Fibroblast of the aortic adventitia (primary cell): Measurements from ENCODE around the gene PGLYRP1. TPM values are rescaled to one million over a fixed set of nuclear protein-coding genes. Genes with fewer than 3 reads are reported as not detected.

Experiments used
- DNase-seq: peaks from one replicate; pipeline ENCODE4 v3.0.0-alpha.2; 2010; ENCODE audit warnings: low read depth
- H3K4me3 ChIP-seq: 2 replicates; pipeline ENCODE4 v1.5.1; 2011; ENCODE audit warnings: low read depth, mild to moderate bottlenecking, control low read depth, low read length, moderate library complexity
- total RNA-seq: library from RNA; depleted of rRNA; stranded (reverse); fragments of >200 nt; gene quantifications from 2 replicates; pipeline ENCODE4 v1.2.3, GENCODE V29; 2012; ENCODE audit warnings: low replicate concordance
- TF ChIP-seq, protein P1 (sequence below): IDR thresholded peaks from 2 replicates; pipeline ENCODE4 v1.5.1; 2011; ENCODE audit warnings: mild to moderate bottlenecking, low read length, control low read depth, inconsistent platforms; ENCODE audit not compliant: insufficient read depth

Gene PGLYRP1
- total RNA-seq, 1 donor = not detected

DNA sequence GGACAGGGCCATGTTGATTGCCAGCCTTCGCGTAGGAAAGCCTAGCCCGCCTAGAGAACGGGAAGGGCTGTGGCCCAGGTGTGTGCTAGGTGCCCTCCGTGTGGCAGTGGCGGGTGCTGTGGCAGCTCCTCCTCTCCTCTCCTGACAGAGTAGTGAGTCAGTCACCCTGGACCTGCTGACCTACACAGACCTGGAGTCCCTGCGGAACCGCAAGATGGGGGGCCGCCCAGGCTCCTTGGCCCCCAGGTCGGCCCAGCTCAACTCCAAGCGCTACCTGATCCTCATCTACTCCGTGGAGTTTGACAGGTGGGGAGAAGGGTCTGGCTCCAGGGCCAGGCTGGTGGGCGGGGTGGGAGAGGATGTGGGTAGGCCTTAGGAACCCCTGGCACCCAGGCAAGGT lies 16.4 kb downstream of the PGLYRP1 start:
- no peak overlapping the region for H3K4me3 ChIP-seq
- TF ChIP-seq, protein P1, sequence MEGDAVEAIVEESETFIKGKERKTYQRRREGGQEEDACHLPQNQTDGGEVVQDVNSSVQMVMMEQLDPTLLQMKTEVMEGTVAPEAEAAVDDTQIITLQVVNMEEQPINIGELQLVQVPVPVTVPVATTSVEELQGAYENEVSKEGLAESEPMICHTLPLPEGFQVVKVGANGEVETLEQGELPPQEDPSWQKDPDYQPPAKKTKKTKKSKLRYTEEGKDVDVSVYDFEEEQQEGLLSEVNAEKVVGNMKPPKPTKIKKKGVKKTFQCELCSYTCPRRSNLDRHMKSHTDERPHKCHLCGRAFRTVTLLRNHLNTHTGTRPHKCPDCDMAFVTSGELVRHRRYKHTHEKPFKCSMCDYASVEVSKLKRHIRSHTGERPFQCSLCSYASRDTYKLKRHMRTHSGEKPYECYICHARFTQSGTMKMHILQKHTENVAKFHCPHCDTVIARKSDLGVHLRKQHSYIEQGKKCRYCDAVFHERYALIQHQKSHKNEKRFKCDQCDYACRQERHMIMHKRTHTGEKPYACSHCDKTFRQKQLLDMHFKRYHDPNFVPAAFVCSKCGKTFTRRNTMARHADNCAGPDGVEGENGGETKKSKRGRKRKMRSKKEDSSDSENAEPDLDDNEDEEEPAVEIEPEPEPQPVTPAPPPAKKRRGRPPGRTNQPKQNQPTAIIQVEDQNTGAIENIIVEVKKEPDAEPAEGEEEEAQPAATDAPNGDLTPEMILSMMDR = no peak
- no peak for DNase-seq

- H3K4me3 ChIP-seq = no peak overlapping the region
- no peak for DNase-seq
- TF ChIP-seq, protein P1 = no peak
These were observed 20.1 kb downstream of the PGLYRP1 start for GRCh38 chr19:46002678-46003275.

GRCh38 chr19:46000491-46001246 lies 22.2 kb downstream of the PGLYRP1 start:
- H3K4me3 ChIP-seq = peak overlapping the region; percentile 44
- no peak for DNase-seq
- TF ChIP-seq, protein P1 = no peak

DNA sequence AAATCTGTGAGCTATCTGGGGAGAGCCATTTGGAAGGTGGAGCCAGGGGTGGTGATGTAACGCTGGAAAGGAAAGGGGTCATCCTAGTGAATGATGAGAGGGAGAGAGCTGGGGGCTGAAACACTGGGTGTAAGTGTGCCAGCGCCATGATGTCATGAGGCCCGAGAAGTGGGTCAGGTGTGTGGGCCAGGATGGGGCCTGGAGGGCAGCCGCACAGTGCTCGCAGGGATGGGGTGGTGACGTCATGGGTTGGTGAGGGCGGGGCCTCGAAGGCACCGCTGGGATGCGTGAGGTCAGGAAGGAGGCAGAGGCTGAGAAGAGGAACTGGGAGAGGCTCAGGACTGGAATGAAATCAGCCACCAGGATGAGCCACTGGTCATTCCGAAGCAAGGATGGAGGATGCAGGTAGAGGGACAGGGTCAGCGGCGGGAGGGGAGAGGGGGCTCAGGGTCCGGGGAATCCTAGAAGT lies 23.2 kb downstream of the PGLYRP1 start:
- H3K4me3 ChIP-seq = peak overlapping the region; percentile 31
- peak; percentile 33 for DNase-seq
- TF ChIP-seq, protein P1 = no peak

GRCh38 chr19:45998834-45999233 lies 24.0 kb downstream of the PGLYRP1 start:
- TF ChIP-seq, protein P1 = no peak
- DNase-seq = no peak
- no peak overlapping the region for H3K4me3 ChIP-seq

- DNase-seq = no peak
- no peak overlapping the region for H3K4me3 ChIP-seq
- TF ChIP-seq, protein P1 = no peak
These were observed 25.9 kb downstream of the PGLYRP1 start for GRCh38 chr19:45996933-45997332.
